ENCODE measurements around the gene DUSP22.

GRCh38 chr6:386688-387266 lies 94.5 kb downstream of the DUSP22 start:
- TF ChIP-seq EZH2 (IDR thresholded peaks at IDR 0.05; ENCODE audit: borderline replicate concordance, insufficient read depth, low read depth, low read length, poor library complexity, severe bottlenecking): no peak
- TF ChIP-seq, protein P1, sequence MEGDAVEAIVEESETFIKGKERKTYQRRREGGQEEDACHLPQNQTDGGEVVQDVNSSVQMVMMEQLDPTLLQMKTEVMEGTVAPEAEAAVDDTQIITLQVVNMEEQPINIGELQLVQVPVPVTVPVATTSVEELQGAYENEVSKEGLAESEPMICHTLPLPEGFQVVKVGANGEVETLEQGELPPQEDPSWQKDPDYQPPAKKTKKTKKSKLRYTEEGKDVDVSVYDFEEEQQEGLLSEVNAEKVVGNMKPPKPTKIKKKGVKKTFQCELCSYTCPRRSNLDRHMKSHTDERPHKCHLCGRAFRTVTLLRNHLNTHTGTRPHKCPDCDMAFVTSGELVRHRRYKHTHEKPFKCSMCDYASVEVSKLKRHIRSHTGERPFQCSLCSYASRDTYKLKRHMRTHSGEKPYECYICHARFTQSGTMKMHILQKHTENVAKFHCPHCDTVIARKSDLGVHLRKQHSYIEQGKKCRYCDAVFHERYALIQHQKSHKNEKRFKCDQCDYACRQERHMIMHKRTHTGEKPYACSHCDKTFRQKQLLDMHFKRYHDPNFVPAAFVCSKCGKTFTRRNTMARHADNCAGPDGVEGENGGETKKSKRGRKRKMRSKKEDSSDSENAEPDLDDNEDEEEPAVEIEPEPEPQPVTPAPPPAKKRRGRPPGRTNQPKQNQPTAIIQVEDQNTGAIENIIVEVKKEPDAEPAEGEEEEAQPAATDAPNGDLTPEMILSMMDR (IDR thresholded peaks at IDR 0.05): no peak
